Tibial nerve (tissue), 3 donors: ENCODE results near the gene ANKRD44.

ENCODE experiments used
- POLR2A ChIP-seq, 2 donors: fragments of 450-650 bp; IDR thresholded peaks; one replicate each; pipeline ENCODE4 v1.6.1; 2017; ENCODE audit warnings: antibody characterized with exemption in 2 of 2, mild to moderate bottlenecking in 2 of 2, moderate library complexity in 2 of 2
- TF ChIP-seq, protein P1 (sequence below), 5 experiments: fragments of 200-600 bp in 3 of 5; fragments of 450-650 bp in 2 of 5; sonication (generic) in 3 of 5; IDR thresholded peaks; one replicate each; pipeline ENCODE4 v1.5.1; 2016 to 2019; ENCODE audit warnings: antibody characterized with exemption in 5 of 5, mild to moderate bottlenecking in 3 of 5, moderate library complexity in 2 of 5

DNA sequence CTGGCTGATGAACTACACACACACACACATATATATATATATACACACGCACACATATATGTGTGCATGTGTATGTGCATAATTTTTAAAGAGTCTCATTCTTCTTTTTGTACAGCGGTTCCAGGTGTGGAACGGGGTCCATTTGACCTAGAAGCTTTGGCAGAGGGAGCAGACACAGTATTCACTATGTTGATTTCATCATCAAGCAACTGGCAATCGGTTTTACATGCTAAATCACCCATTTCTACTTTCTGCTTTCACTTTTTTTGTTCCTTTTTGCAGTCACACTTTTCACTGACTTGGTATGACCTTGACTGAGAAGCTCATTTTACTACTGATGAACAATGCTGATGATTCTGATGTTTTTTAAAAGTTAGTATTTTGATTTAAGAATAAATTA lies 321.1 kb downstream of the ANKRD44 start:
- TF ChIP-seq, protein P1, sequence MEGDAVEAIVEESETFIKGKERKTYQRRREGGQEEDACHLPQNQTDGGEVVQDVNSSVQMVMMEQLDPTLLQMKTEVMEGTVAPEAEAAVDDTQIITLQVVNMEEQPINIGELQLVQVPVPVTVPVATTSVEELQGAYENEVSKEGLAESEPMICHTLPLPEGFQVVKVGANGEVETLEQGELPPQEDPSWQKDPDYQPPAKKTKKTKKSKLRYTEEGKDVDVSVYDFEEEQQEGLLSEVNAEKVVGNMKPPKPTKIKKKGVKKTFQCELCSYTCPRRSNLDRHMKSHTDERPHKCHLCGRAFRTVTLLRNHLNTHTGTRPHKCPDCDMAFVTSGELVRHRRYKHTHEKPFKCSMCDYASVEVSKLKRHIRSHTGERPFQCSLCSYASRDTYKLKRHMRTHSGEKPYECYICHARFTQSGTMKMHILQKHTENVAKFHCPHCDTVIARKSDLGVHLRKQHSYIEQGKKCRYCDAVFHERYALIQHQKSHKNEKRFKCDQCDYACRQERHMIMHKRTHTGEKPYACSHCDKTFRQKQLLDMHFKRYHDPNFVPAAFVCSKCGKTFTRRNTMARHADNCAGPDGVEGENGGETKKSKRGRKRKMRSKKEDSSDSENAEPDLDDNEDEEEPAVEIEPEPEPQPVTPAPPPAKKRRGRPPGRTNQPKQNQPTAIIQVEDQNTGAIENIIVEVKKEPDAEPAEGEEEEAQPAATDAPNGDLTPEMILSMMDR (IDR thresholded peaks at IDR 0.05): no peak
- TF ChIP-seq POLR2A (IDR thresholded peaks at IDR 0.05): no peak
